Neuronal stem cell (in vitro differentiated cells): ENCODE results near the gene ARID4B.

Source experiments
- DNase-seq: peaks from one replicate; pipeline ENCODE4 v3.0.0-alpha.2; 2013; ENCODE audit warnings: low spot score
- H2AFZ ChIP-seq: one replicate; pipeline ENCODE4 v1.6.1; 2013; ENCODE audit warnings: mild to moderate bottlenecking, low read length, inconsistent platforms
- H2AK5ac ChIP-seq: 2 replicates; pipeline ENCODE4 v1.6.1; 2013; ENCODE audit warnings: low read depth, mild to moderate bottlenecking, inconsistent platforms, low read length, moderate library complexity, mixed read lengths
- H2BK120ac ChIP-seq: 2 replicates; pipeline ENCODE4 v1.6.1; 2013; ENCODE audit warnings: low read depth, mild to moderate bottlenecking, inconsistent platforms, low read length, moderate library complexity, mixed read lengths
- H2BK12ac ChIP-seq: one replicate; pipeline ENCODE4 v1.6.1; 2013; ENCODE audit warnings: low read length, inconsistent platforms
- H2BK15ac ChIP-seq: 2 replicates; pipeline ENCODE4 v1.6.1; 2013; ENCODE audit warnings: mild to moderate bottlenecking, low read length, inconsistent platforms, mixed read lengths
- H2BK5ac ChIP-seq: one replicate; pipeline ENCODE4 v1.6.1; 2013; ENCODE audit warnings: inconsistent platforms, mild to moderate bottlenecking, low read length, moderate library complexity
- H3K14ac ChIP-seq: one replicate; pipeline ENCODE4 v1.6.1; 2013; ENCODE audit warnings: low read length, inconsistent platforms
- H3K18ac ChIP-seq: 2 replicates; pipeline ENCODE4 v1.6.1; 2013; ENCODE audit warnings: low read length, inconsistent platforms
- H3K23ac ChIP-seq: 2 replicates; pipeline ENCODE4 v1.6.1; 2013; ENCODE audit warnings: low read depth, mild to moderate bottlenecking, mixed read lengths, low read length, inconsistent platforms; ENCODE audit not compliant: poor library complexity
- H3K27ac ChIP-seq: replicated peaks from 3 replicates; pipeline ENCODE4 v1.5.1; 2013; ENCODE audit warnings: low read length, inconsistent platforms
- H3K27me3 ChIP-seq, 3 experiments: 2 replicates each; pipeline ENCODE4 v1.6.1; 2013; ENCODE audit warnings: low read length in 3 of 3, mild to moderate bottlenecking in 2 of 3, inconsistent platforms in 1 of 3, low read depth in 1 of 3, mixed read lengths in 1 of 3, moderate library complexity in 1 of 3; ENCODE audit not compliant: control insufficient read depth in 3 of 3, insufficient read depth in 3 of 3
- H3K36me3 ChIP-seq, 2 donors: replicated peaks in 1 of 2; 2 replicates each; pipeline ENCODE4 v1.6.1; 2013; ENCODE audit warnings: low read length in 2 of 2; ENCODE audit not compliant: control insufficient read depth in 2 of 2, insufficient read depth in 2 of 2
- H3K4ac ChIP-seq: 2 replicates; pipeline ENCODE4 v1.6.1; 2013; ENCODE audit warnings: inconsistent platforms, mild to moderate bottlenecking, low read length, moderate library complexity
- H3K4me1 ChIP-seq, 2 donors: 1 replicate in 1 of 2; 2 replicates in 1 of 2; pipeline ENCODE4 v1.6.1; 2013; ENCODE audit warnings: low read length in 2 of 2, low read depth in 1 of 2; ENCODE audit not compliant: control insufficient read depth in 2 of 2, insufficient read depth in 1 of 2
- H3K4me2 ChIP-seq: one replicate; pipeline ENCODE4 v1.6.1; 2013; ENCODE audit warnings: mild to moderate bottlenecking, low read length, inconsistent platforms; ENCODE audit not compliant: insufficient read depth, poor library complexity, severe bottlenecking
- H3K4me3 ChIP-seq, 2 donors: 2 replicates each; pipeline ENCODE4 v1.5.1; 2013; ENCODE audit warnings: low read length in 2 of 2, mild to moderate bottlenecking in 2 of 2, inconsistent platforms in 1 of 2, moderate library complexity in 1 of 2
- H3K79me1 ChIP-seq: one replicate; pipeline ENCODE4 v1.6.1; 2013; ENCODE audit warnings: low read depth, mild to moderate bottlenecking, inconsistent platforms, low read length, moderate library complexity
- H3K9ac ChIP-seq: one replicate; pipeline ENCODE4 v1.6.1; 2013; ENCODE audit warnings: mild to moderate bottlenecking, low read depth, low read length, inconsistent platforms; ENCODE audit not compliant: poor library complexity
- H3K9me3 ChIP-seq, 2 donors: replicated peaks in 1 of 2; 2 replicates each; pipeline versions ENCODE3 to v1.6.1; 2013; ENCODE audit warnings: low read length in 2 of 2, mild to moderate bottlenecking in 2 of 2, inconsistent platforms in 1 of 2, low read depth in 1 of 2, mixed read lengths in 1 of 2, moderate library complexity in 1 of 2; ENCODE audit not compliant: control insufficient read depth in 2 of 2, insufficient read depth in 1 of 2
- H4K8ac ChIP-seq: one replicate; pipeline ENCODE4 v1.6.1; 2013; ENCODE audit warnings: low read depth, mild to moderate bottlenecking, inconsistent platforms, low read length, moderate library complexity
- H4K91ac ChIP-seq: one replicate; pipeline ENCODE4 v1.6.1; 2013; ENCODE audit warnings: low read length, low read depth, mild to moderate bottlenecking, inconsistent platforms; ENCODE audit not compliant: poor library complexity
- WGBS, 2 donors: extraction: QIAGEN DNeasy Blood & Tissue Kit; methylation state at CpG; one replicate each; pipeline ENCODE4 v1.1.7; 2013; ENCODE audit warnings: missing lambda C conversion rate in 2 of 2, mixed read lengths in 1 of 2; ENCODE audit not compliant: insufficient read length in 2 of 2, insufficient replicate concordance in 1 of 2; ENCODE audit errors: extremely low coverage in 2 of 2; 5-methylcytosine and 5-hydroxymethylcytosine counted together

Gene ARID4B

GRCh38 chr1:235134171-235134570 is 193.8 kb downstream of the ARID4B start:
- no CpG with 5 or more reads among the region's 12 CpGs for WGBS, 2 donors

GRCh38 chr1:235133086-235133485 is 194.9 kb downstream of the ARID4B start:
- Histone ChIP-seq H3K9me3 (no peaks in the 10 kb centered on the region), H3K14ac (no peak overlapping the region), H3K9ac (no peak overlapping the region), H3K79me1 (peaks cover 4% of the 10 kb centered on the region), H4K91ac (no peak overlapping the region), H3K4ac (no peak overlapping the region), H3K23ac (no peak overlapping the region), H3K4me3 (no peak overlapping the region), H3K4me1 (peaks cover 0 to 3% of the 10 kb centered on the region in 2 donors), H3K27me3 (no peaks in the 10 kb centered on the region), H3K4me2 (no peak overlapping the region), H2BK15ac (no peak overlapping the region), H2BK120ac (no peak overlapping the region), H2BK12ac (no peak overlapping the region), H2AK5ac (no peak overlapping the region), H3K27ac (no peak overlapping the region), H4K8ac (no peak overlapping the region), H2BK5ac (no peak overlapping the region), H3K36me3 (peaks cover 22 to 70% of the 10 kb centered on the region in 2 donors), H3K18ac (no peak overlapping the region), H2AFZ (no peak overlapping the region)
- no peak for DNase-seq
- no CpG with 5 or more reads among the region's 3 CpGs for WGBS, 2 donors

More at GRCh38 chr1:235134171-235134570, 193.8 kb downstream of the ARID4B start:
- no peak overlapping the region for H2BK5ac ChIP-seq
- no peak overlapping the region for H2AK5ac ChIP-seq
- no peak overlapping the region for H2BK120ac ChIP-seq
- no peak overlapping the region for H3K14ac ChIP-seq
- no peak for DNase-seq
- no peak overlapping the region for H3K4ac ChIP-seq
- H3K36me3 ChIP-seq: peaks cover 24 to 81% of the 10 kb centered on the region in 2 donors
- no peak overlapping the region for H2BK15ac ChIP-seq
- no peak overlapping the region for H3K4me3 ChIP-seq
- no peak overlapping the region for H2BK12ac ChIP-seq
- H3K4me2 ChIP-seq: no peak overlapping the region
- no peak overlapping the region for H3K27ac ChIP-seq
- H2AFZ ChIP-seq: no peak overlapping the region
- H3K18ac ChIP-seq: no peak overlapping the region
- H3K9me3 ChIP-seq: no peaks in the 10 kb centered on the region
- H3K9ac ChIP-seq: no peak overlapping the region
- no peak overlapping the region for H4K8ac ChIP-seq
- H3K79me1 ChIP-seq: no peaks in the 10 kb centered on the region
- no peak overlapping the region for H4K91ac ChIP-seq
- H3K23ac ChIP-seq: no peak overlapping the region
- H3K4me1 ChIP-seq: peaks cover 0 to 3% of the 10 kb centered on the region in 2 donors
- H3K27me3 ChIP-seq: no peaks in the 10 kb centered on the region

- Histone ChIP-seq H4K8ac (no peak overlapping the region), H3K23ac (no peak overlapping the region), H2BK15ac (no peak overlapping the region), H3K4me1 (peaks cover 0 to 7% of the 10 kb centered on the region in 2 donors), H2BK12ac (no peak overlapping the region), H4K91ac (no peak overlapping the region), H2AK5ac (no peak overlapping the region), H3K9me3 (no peaks in the 10 kb centered on the region), H2BK5ac (no peak overlapping the region), H3K4me2 (no peak overlapping the region), H2AFZ (no peak overlapping the region), H3K79me1 (peaks cover 4% of the 10 kb centered on the region), H3K27me3 (no peaks in the 10 kb centered on the region), H3K14ac (no peak overlapping the region), H3K18ac (no peak overlapping the region), H3K27ac (no peak overlapping the region), H3K4ac (no peak overlapping the region), H3K36me3 (peaks cover 16 to 63% of the 10 kb centered on the region in 2 donors), H2BK120ac (no peak overlapping the region), H3K4me3 (no peak overlapping the region), H3K9ac (no peak overlapping the region)
- WGBS, 2 donors: no CpG with 5 or more reads among the region's 6 CpGs
- no peak for DNase-seq
Measured at GRCh38 chr1:235131961-235132360, 196.0 kb downstream of the ARID4B start.

GRCh38 chr1:235130766-235131270 is 197.2 kb downstream of the ARID4B start:
- Histone ChIP-seq H3K27ac (no peak overlapping the region), H3K18ac (no peak overlapping the region), H2AK5ac (no peak overlapping the region), H3K4me1 (peaks cover 0 to 8% of the 10 kb centered on the region in 2 donors), H2BK5ac (no peak overlapping the region), H3K9me3 (peaks cover 0 to 2% of the 10 kb centered on the region in 2 donors), H3K27me3 (no peaks in the 10 kb centered on the region), H4K8ac (no peak overlapping the region), H2BK120ac (no peak overlapping the region), H2AFZ (no peak overlapping the region), H3K14ac (no peak overlapping the region), H4K91ac (no peak overlapping the region), H3K4me2 (no peak overlapping the region), H3K4me3 (no peak overlapping the region), H3K79me1 (peaks cover 4% of the 10 kb centered on the region), H3K23ac (no peak overlapping the region), H3K36me3 (peaks cover 7 to 63% of the 10 kb centered on the region in 2 donors), H3K4ac (no peak overlapping the region), H2BK12ac (no peak overlapping the region), H2BK15ac (no peak overlapping the region), H3K9ac (no peak overlapping the region)
- no peak for DNase-seq
- no CpG with 5 or more reads among the region's 7 CpGs for WGBS, 2 donors
